Lower lobe of right lung (tissue), 2 donors: Measurements from ENCODE around the gene MGAT4C. TPM values are rescaled to one million over a fixed set of nuclear protein-coding genes. Genes with fewer than 3 reads are reported as not detected.

Experiments
- ATAC-seq, 2 donors: fragments of 200-7000 bp; cut with Tn5 transposase; one replicate each; pipeline ENCODE4 v1.9.1; 2020 to 2022; ENCODE audit warnings: mild to moderate bottlenecking in 2 of 2, moderate library complexity in 2 of 2
- DNase-seq: peaks from one replicate; pipeline ENCODE4 v3.0.0-alpha.2; 2020
- H3K27ac ChIP-seq: fragments of 200-600 bp; one replicate; pipeline ENCODE4 v1.8.0; 2022
- H3K27me3 ChIP-seq: fragments of 200-600 bp; one replicate; pipeline ENCODE4 v1.8.0; 2022; ENCODE audit warnings: low read depth
- H3K36me3 ChIP-seq: fragments of 200-600 bp; one replicate; pipeline ENCODE4 v1.8.0; 2022; ENCODE audit warnings: mild to moderate bottlenecking
- H3K4me1 ChIP-seq: fragments of 200-600 bp; one replicate; pipeline ENCODE4 v1.8.0; 2022
- H3K4me3 ChIP-seq: fragments of 200-600 bp; one replicate; pipeline ENCODE4 v1.8.0; 2022; ENCODE audit warnings: mild to moderate bottlenecking
- H3K9me3 ChIP-seq: fragments of 200-600 bp; one replicate; pipeline ENCODE4 v1.8.0; 2022
- CTCF ChIP-seq: fragments of 200-600 bp; IDR thresholded peaks from one replicate; pipeline ENCODE4 v1.8.0; 2022; ENCODE audit warnings: antibody characterized with exemption, mild to moderate bottlenecking
- intact Hi-C: fragments of 100-400 bp; cut with DNase I; formaldehyde crosslinking; loops from one replicate; pipeline ENCODE4 v1.11.0; 2022
- total RNA-seq: library from RNA; stranded (reverse); fragmentation: NEBNext Ultra II Directional; extraction: Animal tissue kit (Norgen Biotek cat#: 25700); gene quantifications from one replicate; pipeline ENCODE4 v1.2.1, GENCODE V29; 2021
- donor health status: DM: no; HTN: yes; CAD: no; lungs with severe emphysema.

Gene MGAT4C
- total RNA-seq, 1 donor from 2014 or later = 0.21 TPM

GRCh38 chr12:85985996-85986395, 270.2 kb downstream of the MGAT4C start:
- no peaks in the 10 kb centered on the region for H3K9me3 ChIP-seq
- DNase-seq (no peak), ATAC-seq (no peak)
- intact Hi-C loops = no loop called here
- H3K4me3 ChIP-seq = no peak overlapping the region
- no peaks in the 10 kb centered on the region for H3K27me3 ChIP-seq
- H3K27ac ChIP-seq = no peak overlapping the region
- no peaks in the 10 kb centered on the region for H3K4me1 ChIP-seq
- H3K36me3 ChIP-seq = no peaks in the 10 kb centered on the region
- no peak for TF ChIP-seq CTCF

GRCh38 chr12:85983601-85984000, 272.6 kb downstream of the MGAT4C start:
- Histone ChIP-seq H3K27ac (no peak overlapping the region), H3K27me3 (no peaks in the 10 kb centered on the region), H3K4me1 (no peaks in the 10 kb centered on the region), H3K9me3 (no peaks in the 10 kb centered on the region), H3K4me3 (no peak overlapping the region), H3K36me3 (no peaks in the 10 kb centered on the region)
- intact Hi-C loops = no loop called here
- DNase-seq = no peak
- TF ChIP-seq CTCF = no peak
- no peak for ATAC-seq

GRCh38 chr12:85979641-85980040, 276.6 kb downstream of the MGAT4C start:
- intact Hi-C loops = no loop called here
- ATAC-seq (no peak), DNase-seq (no peak)
- Histone ChIP-seq H3K9me3 (no peaks in the 10 kb centered on the region), H3K27me3 (no peaks in the 10 kb centered on the region), H3K36me3 (no peaks in the 10 kb centered on the region), H3K27ac (no peak overlapping the region), H3K4me1 (no peaks in the 10 kb centered on the region), H3K4me3 (no peak overlapping the region)
- no peak for TF ChIP-seq CTCF

- H3K9me3 ChIP-seq = no peaks in the 10 kb centered on the region
- no peak overlapping the region for H3K4me3 ChIP-seq
- H3K27ac ChIP-seq = no peak overlapping the region
- no peak for DNase-seq
- TF ChIP-seq CTCF = no peak
- no peaks in the 10 kb centered on the region for H3K4me1 ChIP-seq
- intact Hi-C loops = no loop called here
- no peak for ATAC-seq
- H3K36me3 ChIP-seq = no peaks in the 10 kb centered on the region
- no peaks in the 10 kb centered on the region for H3K27me3 ChIP-seq
Observed at GRCh38 chr12:85975716-85976115, 280.5 kb downstream of the MGAT4C start.

GRCh38 chr12:85971800-85972199, 284.4 kb downstream of the MGAT4C start:
- no peak for DNase-seq
- no peak for TF ChIP-seq CTCF
- Histone ChIP-seq H3K4me3 (no peak overlapping the region), H3K27me3 (no peaks in the 10 kb centered on the region), H3K27ac (no peak overlapping the region), H3K4me1 (no peaks in the 10 kb centered on the region), H3K9me3 (no peaks in the 10 kb centered on the region), H3K36me3 (no peaks in the 10 kb centered on the region)
- no peak for ATAC-seq
- intact Hi-C loops = no loop called here

GRCh38 chr12:85968606-85969005, 287.6 kb downstream of the MGAT4C start:
- no peak for ATAC-seq
- no peak overlapping the region for H3K4me3 ChIP-seq
- H3K36me3 ChIP-seq = no peaks in the 10 kb centered on the region
- no peaks in the 10 kb centered on the region for H3K27me3 ChIP-seq
- no peak for DNase-seq
- H3K9me3 ChIP-seq = no peaks in the 10 kb centered on the region
- H3K4me1 ChIP-seq = no peaks in the 10 kb centered on the region
- intact Hi-C loops = no loop called here
- TF ChIP-seq CTCF = no peak
- no peak overlapping the region for H3K27ac ChIP-seq
